MM.1S (cell line): ENCODE results near the gene GULP1.

Experiments
- CTCF ChIP-seq: fragments of 300-600 bp; sonication (generic); IDR thresholded peaks from 2 replicates; pipeline ENCODE4 v1.5.1; 2016; ENCODE audit warnings: antibody characterized with exemption, low read length, mixed read lengths
- EZH2 ChIP-seq: fragments of 300-600 bp; sonication (generic); optimal IDR thresholded peaks from 2 replicates; pipeline ENCODE3; 2017; ENCODE audit warnings: low read depth, mild to moderate bottlenecking, antibody characterized with exemption, low read length, mixed read lengths
- EZH2phosphoT487 ChIP-seq: fragments of 300-600 bp; sonication (generic); IDR thresholded peaks from 2 replicates; pipeline ENCODE4 v1.6.1; 2018; ENCODE audit warnings: antibody characterized with exemption, low read length

- TF ChIP-seq CTCF, result no peak
- no peak for TF ChIP-seq EZH2phosphoT487
- TF ChIP-seq EZH2, result no peak
Observed at GRCh38 chr2:188367164-188367563, 75.5 kb downstream of the GULP1 start.
